Adrenal gland (tissue), 5 donors: ENCODE results near the gene DAGLB.

Source experiments
- POLR2A ChIP-seq, 2 donors: fragments of 450-650 bp; IDR thresholded peaks; one replicate each; pipeline ENCODE4 v1.6.1; 2017; ENCODE audit warnings: antibody characterized with exemption in 2 of 2, mild to moderate bottlenecking in 2 of 2, moderate library complexity in 1 of 2
- TF ChIP-seq, protein P1 (sequence below), 6 experiments: fragments of 450-650 bp in 4 of 6; fragments of 200-600 bp in 2 of 6; sonication (generic) in 1 of 6; IDR thresholded peaks; 1 replicate in 5 of 6; 2 replicates in 1 of 6; pipeline versions ENCODE4 v1.5.1 to v1.8.0; 2016 to 2021; ENCODE audit warnings: antibody characterized with exemption in 6 of 6, mild to moderate bottlenecking in 2 of 6, moderate library complexity in 1 of 6
- donor health status: DM: no; HTN: no; CAD: no.

DNA sequence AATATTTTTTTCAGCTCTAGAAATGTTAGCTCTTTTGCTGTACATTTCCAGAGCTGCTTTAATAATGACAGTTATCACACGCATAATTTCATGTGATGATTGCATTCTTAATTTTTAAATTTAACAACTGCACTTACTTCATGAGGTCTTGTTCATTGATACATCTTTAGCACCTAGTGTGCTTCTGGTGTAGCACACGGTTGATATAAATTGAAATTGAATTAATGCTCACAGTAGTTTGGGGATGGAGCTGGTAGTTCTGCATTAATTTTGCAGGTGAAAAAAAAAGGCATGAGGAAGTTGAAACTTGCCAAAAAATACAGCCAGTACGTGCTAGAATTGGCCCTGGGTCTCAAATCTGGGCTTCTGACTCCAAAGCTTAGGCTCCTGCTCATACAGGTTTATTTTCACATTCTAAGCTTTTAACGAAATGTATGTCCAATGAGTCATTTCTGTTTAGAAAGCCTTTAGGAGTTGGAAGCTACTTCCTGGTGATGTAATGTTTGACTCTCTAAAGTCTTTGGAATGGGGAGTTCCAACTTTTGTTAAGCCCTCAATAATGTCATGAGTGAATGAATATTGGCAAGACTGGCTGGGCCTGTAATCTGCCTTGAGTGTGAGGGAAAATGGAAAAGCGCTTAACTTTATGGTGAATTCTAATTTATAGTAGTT lies 62.5 kb downstream of the DAGLB start:
- no peak for TF ChIP-seq POLR2A (IDR thresholded peaks at IDR 0.05)
- TF ChIP-seq, protein P1, sequence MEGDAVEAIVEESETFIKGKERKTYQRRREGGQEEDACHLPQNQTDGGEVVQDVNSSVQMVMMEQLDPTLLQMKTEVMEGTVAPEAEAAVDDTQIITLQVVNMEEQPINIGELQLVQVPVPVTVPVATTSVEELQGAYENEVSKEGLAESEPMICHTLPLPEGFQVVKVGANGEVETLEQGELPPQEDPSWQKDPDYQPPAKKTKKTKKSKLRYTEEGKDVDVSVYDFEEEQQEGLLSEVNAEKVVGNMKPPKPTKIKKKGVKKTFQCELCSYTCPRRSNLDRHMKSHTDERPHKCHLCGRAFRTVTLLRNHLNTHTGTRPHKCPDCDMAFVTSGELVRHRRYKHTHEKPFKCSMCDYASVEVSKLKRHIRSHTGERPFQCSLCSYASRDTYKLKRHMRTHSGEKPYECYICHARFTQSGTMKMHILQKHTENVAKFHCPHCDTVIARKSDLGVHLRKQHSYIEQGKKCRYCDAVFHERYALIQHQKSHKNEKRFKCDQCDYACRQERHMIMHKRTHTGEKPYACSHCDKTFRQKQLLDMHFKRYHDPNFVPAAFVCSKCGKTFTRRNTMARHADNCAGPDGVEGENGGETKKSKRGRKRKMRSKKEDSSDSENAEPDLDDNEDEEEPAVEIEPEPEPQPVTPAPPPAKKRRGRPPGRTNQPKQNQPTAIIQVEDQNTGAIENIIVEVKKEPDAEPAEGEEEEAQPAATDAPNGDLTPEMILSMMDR (IDR thresholded peaks at IDR 0.05) = no peak
